GM10266 (cell line): ENCODE results near the gene GATAD2A.

Experiments
- DNase-seq: peaks from one replicate; pipeline ENCODE4 v3.0.0; 2012; ENCODE audit errors: extremely low spot score
- TF ChIP-seq, protein P1 (sequence below): IDR thresholded peaks from 2 replicates; pipeline ENCODE4 v1.5.1; 2012; ENCODE audit warnings: mild to moderate bottlenecking, low read depth; ENCODE audit not compliant: control insufficient read depth, insufficient read depth; ENCODE audit errors: missing control alignments

Gene GATAD2A

DNA sequence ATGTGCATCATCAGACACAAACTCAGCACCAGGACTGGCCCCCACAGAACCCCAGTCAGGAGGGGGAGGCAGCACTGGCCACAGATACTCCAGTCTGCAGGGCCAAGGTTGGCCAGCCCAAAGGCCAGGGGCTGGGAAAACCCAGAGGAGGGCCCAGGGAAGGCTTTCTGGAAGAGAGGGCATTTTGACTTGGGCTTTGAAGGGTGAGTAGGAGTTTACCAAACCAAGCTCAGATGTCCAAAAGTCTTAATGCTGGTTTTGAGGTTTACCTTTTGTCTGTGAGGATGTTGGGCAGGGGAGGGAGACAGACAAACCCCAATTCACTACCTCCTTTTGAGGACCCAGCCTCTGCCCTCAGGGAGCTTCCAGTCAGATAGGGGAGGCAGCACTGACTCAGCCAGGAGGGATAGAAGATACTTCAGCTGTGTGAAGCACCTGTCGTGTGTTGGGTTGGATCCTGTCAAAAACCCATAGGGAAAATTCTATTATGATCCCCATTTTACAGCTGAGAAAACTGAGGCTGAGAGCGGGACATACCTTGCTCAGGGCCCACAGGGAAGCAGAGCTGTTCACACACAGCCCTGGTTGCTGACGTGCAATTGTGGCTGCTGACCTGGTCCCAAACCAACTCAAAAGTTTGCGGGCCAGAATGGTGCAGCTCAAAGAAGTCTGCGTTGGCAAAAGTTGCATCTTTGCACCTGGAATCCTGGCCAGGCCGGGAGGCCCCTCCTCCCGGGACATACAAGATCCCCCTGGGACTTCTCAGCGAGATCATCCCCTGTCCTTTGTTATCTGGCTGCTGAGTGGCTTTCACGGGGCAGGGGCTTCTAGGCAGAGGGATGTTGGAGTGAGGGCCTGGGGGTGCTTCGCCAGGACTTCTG, 145.7 kb downstream of the GATAD2A start:
- DNase-seq = no peak
- TF ChIP-seq, protein P1, sequence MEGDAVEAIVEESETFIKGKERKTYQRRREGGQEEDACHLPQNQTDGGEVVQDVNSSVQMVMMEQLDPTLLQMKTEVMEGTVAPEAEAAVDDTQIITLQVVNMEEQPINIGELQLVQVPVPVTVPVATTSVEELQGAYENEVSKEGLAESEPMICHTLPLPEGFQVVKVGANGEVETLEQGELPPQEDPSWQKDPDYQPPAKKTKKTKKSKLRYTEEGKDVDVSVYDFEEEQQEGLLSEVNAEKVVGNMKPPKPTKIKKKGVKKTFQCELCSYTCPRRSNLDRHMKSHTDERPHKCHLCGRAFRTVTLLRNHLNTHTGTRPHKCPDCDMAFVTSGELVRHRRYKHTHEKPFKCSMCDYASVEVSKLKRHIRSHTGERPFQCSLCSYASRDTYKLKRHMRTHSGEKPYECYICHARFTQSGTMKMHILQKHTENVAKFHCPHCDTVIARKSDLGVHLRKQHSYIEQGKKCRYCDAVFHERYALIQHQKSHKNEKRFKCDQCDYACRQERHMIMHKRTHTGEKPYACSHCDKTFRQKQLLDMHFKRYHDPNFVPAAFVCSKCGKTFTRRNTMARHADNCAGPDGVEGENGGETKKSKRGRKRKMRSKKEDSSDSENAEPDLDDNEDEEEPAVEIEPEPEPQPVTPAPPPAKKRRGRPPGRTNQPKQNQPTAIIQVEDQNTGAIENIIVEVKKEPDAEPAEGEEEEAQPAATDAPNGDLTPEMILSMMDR = no peak

DNA sequence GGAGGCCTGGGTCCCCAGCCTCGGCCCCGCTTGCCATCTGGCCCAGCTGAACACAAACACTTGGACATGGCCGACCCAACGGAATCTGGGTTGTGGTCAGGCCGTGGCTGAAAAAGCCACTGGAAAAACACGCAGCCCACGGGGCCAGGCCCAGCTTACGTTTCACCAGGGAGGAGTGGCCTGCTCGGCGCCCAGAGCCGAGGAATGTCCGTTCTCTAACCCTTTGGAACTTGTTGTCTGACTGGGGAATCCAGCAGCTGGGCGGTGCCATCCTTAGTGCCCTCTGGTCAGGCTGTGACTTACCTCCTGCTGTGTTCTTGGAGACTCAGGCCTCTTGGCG, 146.3 kb downstream of the GATAD2A start:
- TF ChIP-seq, protein P1 = no peak
- no peak for DNase-seq

DNA sequence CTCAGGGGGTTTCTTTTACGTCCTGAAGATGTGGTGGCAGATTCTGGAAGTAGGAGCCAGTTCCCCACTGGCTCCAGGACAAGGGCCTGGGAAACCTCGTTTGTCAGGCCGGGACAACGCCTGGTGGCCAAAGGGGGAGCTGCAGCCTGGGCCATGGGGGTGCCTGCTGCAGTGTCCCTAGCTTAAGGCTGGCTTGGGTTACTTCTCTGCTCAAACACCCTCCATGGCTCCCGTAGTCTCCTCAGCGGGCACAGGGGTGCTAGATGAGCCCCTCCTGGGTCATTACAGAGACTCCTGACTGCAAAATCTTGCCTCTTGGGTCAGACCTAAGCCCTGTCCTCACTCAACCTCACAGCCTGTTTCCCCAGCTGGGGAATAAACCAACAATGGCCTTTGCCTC, 147.3 kb downstream of the GATAD2A start:
- DNase-seq = peak; percentile 72
- TF ChIP-seq, protein P1 = peak; percentile 60

DNA sequence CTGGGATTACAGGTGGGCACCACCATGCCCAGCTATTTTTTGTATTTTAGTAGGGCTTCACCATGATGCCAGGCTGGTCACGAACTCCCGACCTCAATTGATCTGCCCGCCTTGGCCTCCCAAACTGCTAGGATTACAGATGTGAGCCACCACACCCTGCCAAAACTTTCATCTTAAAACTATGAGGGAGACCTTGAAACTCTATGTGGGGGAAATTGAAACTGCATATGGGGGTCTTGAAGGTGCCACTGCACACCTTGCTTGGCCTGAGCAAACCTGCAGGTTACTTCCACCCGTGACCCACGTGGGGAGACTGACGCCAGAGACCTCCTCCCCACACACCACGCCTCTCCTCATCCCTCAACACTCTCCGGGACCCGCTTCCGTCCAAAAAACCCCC, 148.2 kb downstream of the GATAD2A start:
- TF ChIP-seq, protein P1 = no peak
- DNase-seq = no peak

- DNase-seq = peak; percentile 82
- TF ChIP-seq, protein P1 = peak; percentile 77
Observed at GRCh38 chr19:19554074-19555023, 148.9 kb downstream of the GATAD2A start.

- DNase-seq = no peak
- TF ChIP-seq, protein P1 = no peak
Observed at GRCh38 chr19:19558055-19558454, 152.6 kb downstream of the GATAD2A start.
